Right lobe of liver (tissue), 4 donors: ENCODE measurements around the gene SMIM36.

Experiments
- CTCF ChIP-seq, 4 donors: fragments of 200-600 bp in 3 of 4; fragments of 450-650 bp in 1 of 4; IDR thresholded peaks; one replicate each; pipeline versions ENCODE4 v1.5.1 to v1.8.0; 2016 to 2022; ENCODE audit warnings: antibody characterized with exemption in 4 of 4, mild to moderate bottlenecking in 2 of 4
- POLR2A ChIP-seq: fragments of 450-650 bp; IDR thresholded peaks from one replicate; pipeline ENCODE4 v1.6.1; 2017; ENCODE audit warnings: antibody characterized with exemption, mild to moderate bottlenecking
- donor health status: DM: no; HTN: no; CAD: no.
- donor health status: DM: no; HTN: no; CAD: no.
- donor health status: DM: no; HTN: yes; CAD: no.

GRCh38 chr17:55424893-55425540, 86.2 kb downstream of the SMIM36 start:
- no peak for TF ChIP-seq CTCF (IDR thresholded peaks at IDR 0.05)
- no peak for TF ChIP-seq POLR2A
